A549 (cell line): Measurements from ENCODE around the gene GPATCH2.

Experiments
- FOSB ChIP-seq: fragments of 250-450 bp; sonication (Bioruptor Pico); IDR thresholded peaks from 2 replicates; pipeline ENCODE4 v1.5.0; 2020; ENCODE audit warnings: mild to moderate bottlenecking, moderate library complexity
- NPAS2 ChIP-seq: fragments of 250-450 bp; sonication (Bioruptor Pico); IDR thresholded peaks from 2 replicates; pipeline ENCODE4 v1.8.0; 2022; ENCODE audit warnings: mild to moderate bottlenecking, moderate library complexity, borderline replicate concordance
- TF ChIP-seq, protein P1 (sequence below): fragments of >200 bp; sonication (Bioruptor Twin); formaldehyde crosslinking; IDR thresholded peaks from 3 replicates; pipeline ENCODE4 v1.5.1; 2016

- TF ChIP-seq, protein P1, sequence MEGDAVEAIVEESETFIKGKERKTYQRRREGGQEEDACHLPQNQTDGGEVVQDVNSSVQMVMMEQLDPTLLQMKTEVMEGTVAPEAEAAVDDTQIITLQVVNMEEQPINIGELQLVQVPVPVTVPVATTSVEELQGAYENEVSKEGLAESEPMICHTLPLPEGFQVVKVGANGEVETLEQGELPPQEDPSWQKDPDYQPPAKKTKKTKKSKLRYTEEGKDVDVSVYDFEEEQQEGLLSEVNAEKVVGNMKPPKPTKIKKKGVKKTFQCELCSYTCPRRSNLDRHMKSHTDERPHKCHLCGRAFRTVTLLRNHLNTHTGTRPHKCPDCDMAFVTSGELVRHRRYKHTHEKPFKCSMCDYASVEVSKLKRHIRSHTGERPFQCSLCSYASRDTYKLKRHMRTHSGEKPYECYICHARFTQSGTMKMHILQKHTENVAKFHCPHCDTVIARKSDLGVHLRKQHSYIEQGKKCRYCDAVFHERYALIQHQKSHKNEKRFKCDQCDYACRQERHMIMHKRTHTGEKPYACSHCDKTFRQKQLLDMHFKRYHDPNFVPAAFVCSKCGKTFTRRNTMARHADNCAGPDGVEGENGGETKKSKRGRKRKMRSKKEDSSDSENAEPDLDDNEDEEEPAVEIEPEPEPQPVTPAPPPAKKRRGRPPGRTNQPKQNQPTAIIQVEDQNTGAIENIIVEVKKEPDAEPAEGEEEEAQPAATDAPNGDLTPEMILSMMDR, result no peak
- TF ChIP-seq FOSB (CRISPR knock-in tag), result no peak
- no peak for TF ChIP-seq NPAS2 (CRISPR knock-in tag)
Measured at GRCh38 chr1:217403026-217403720, 227.7 kb downstream of the GPATCH2 start.
